Measurements from ENCODE around the gene ARID3B.

The ARID3B gene

GRCh38 chr15:74608786-74609185 is 67.8 kb downstream of the ARID3B start:
- DNase-seq: no peak

- DNase-seq: no peak
These were observed 68.9 kb downstream of the ARID3B start for GRCh38 chr15:74609938-74610301.

GRCh38 chr15:74610302-74610951 is 69.4 kb downstream of the ARID3B start:
- no peak for DNase-seq

GRCh38 chr15:74611341-74611740 is 70.3 kb downstream of the ARID3B start:
- no peak for DNase-seq

- no peak for DNase-seq
These were observed 70.8 kb downstream of the ARID3B start for GRCh38 chr15:74611834-74612233.

GRCh38 chr15:74612677-74613076 is 71.7 kb downstream of the ARID3B start:
- no peak for DNase-seq

- DNase-seq: no peak
These were observed 72.3 kb downstream of the ARID3B start for GRCh38 chr15:74613089-74613952.

- DNase-seq: no peak
These were observed 73.1 kb downstream of the ARID3B start for GRCh38 chr15:74613953-74614743.

GRCh38 chr15:74614744-74615507 is 73.9 kb downstream of the ARID3B start:
- no peak for DNase-seq

GRCh38 chr15:74615508-74616365 is 74.7 kb downstream of the ARID3B start, which contains the start of gene CLK3:
CLK3 (plus strand) TSS chr15:74615836; CDS start chr15:74619197, 3,361 bp downstream.
- peak; percentile 61 for DNase-seq

- DNase-seq: peak; percentile 69
These were observed 75.4 kb downstream of the ARID3B start for GRCh38 chr15:74616366-74616939.

- DNase-seq: no peak
These were observed 76.0 kb downstream of the ARID3B start for GRCh38 chr15:74616996-74617395.

GRCh38 chr15:74618841-74619596 is 78.0 kb downstream of the ARID3B start:
- no peak for DNase-seq

GRCh38 chr15:74619916-74620635 is 79.1 kb downstream of the ARID3B start:
- no peak for DNase-seq

- DNase-seq: peak; percentile 31
These were observed 79.9 kb downstream of the ARID3B start for GRCh38 chr15:74620636-74621545.

GRCh38 chr15:74621546-74621920 is 80.5 kb downstream of the ARID3B start:
- no peak for DNase-seq

- DNase-seq: no peak
These were observed 80.9 kb downstream of the ARID3B start for GRCh38 chr15:74621936-74622335.

GRCh38 chr15:74622758-74623157 is 81.7 kb downstream of the ARID3B start:
- DNase-seq: no peak

All from GF-D8 (cell line).